H1 (cell line): ENCODE measurements around the gene ZFYVE21. TPM values are rescaled to one million over a fixed set of nuclear protein-coding genes. Genes with fewer than 3 reads are reported as not detected.

Experiments used
- CTCF ChIA-PET: fragments of 300-600 bp; sonication (Branson Sonifier 250); formaldehyde crosslinking; loops from one replicate; lab custom pipeline; 2021; ENCODE audit not compliant: partially characterized antibody; lab: Charles Lee
- POLR2A ChIA-PET: fragments of 300-600 bp; sonication (Branson Sonifier 250); formaldehyde crosslinking; loops from one replicate; lab custom pipeline; 2021; ENCODE audit warnings: inconsistent platforms; ENCODE audit not compliant: partially characterized antibody; lab: Charles Lee
- DNase-seq, 2 experiments: peaks; one replicate each; pipeline versions ENCODE4 v3.0.0 to v3.0.0-alpha.2; 2010 to 2022; ENCODE audit warnings: low spot score in 2 of 2, low read depth in 1 of 2, mixed read lengths in 1 of 2
- FAIRE-seq: peaks from 2 replicates; lab custom pipeline; 2011; peaks lifted over from hg19 to GRCh38; lab: Jason Lieb, UNC
- H2AFZ ChIP-seq: 2 replicates; pipeline ENCODE4 v1.8.1; 2012; ENCODE audit warnings: low read length, inconsistent platforms
- H2AK5ac ChIP-seq: 2 replicates; pipeline ENCODE4 v1.6.1; 2013; ENCODE audit warnings: low read depth, low read length
- H2BK120ac ChIP-seq: replicated peaks from 2 replicates; pipeline ENCODE3; 2013; ENCODE audit warnings: low read depth, low read length, inconsistent platforms
- H2BK12ac ChIP-seq: 2 replicates; pipeline ENCODE4 v1.6.1; 2013; ENCODE audit warnings: low read depth, low read length
- H2BK15ac ChIP-seq: 2 replicates; pipeline ENCODE4 v1.6.1; 2013; ENCODE audit warnings: low read length
- H2BK20ac ChIP-seq: 2 replicates; pipeline ENCODE4 v1.6.1; 2013; ENCODE audit warnings: low read length
- H2BK5ac ChIP-seq: 2 replicates; pipeline ENCODE4 v1.6.1; 2013; ENCODE audit warnings: low read depth, low read length
- H3K14ac ChIP-seq: 2 replicates; pipeline ENCODE4 v1.6.1; 2013; ENCODE audit warnings: inconsistent platforms; ENCODE audit not compliant: insufficient read length
- H3K18ac ChIP-seq: 2 replicates; pipeline ENCODE4 v1.6.1; 2013; ENCODE audit warnings: low read length; ENCODE audit errors: extremely low read depth
- H3K23ac ChIP-seq: 2 replicates; pipeline ENCODE4 v1.6.1; 2013; ENCODE audit warnings: inconsistent platforms; ENCODE audit not compliant: insufficient read length
- H3K23me2 ChIP-seq: 2 replicates; pipeline ENCODE4 v1.6.1; 2013; ENCODE audit warnings: low read depth, low read length
- H3K27ac ChIP-seq: 2 replicates; pipeline ENCODE4 v1.6.1; 2011; ENCODE audit warnings: low read depth, low read length, inconsistent platforms
- H3K27me3 ChIP-seq, 4 experiments: replicated peaks in 1 of 4; 1 replicate in 1 of 4; 2 replicates in 3 of 4; pipeline versions ENCODE4 v1.6.1 to v1.8.1; 2011 to 2013; ENCODE audit warnings: low read length in 3 of 4, mild to moderate bottlenecking in 3 of 4, inconsistent platforms in 2 of 4, mixed read lengths in 2 of 4, moderate library complexity in 1 of 4; ENCODE audit not compliant: control insufficient read depth in 3 of 4, insufficient read depth in 3 of 4; ENCODE audit errors: extremely low read depth in 1 of 4
- H3K36me3 ChIP-seq, 4 experiments: 2 replicates each; pipeline versions ENCODE4 v1.6.1 to v1.8.1; 2011 to 2013; ENCODE audit warnings: mild to moderate bottlenecking in 4 of 4, low read length in 3 of 4, moderate library complexity in 2 of 4, control low read depth in 1 of 4, inconsistent platforms in 1 of 4; ENCODE audit not compliant: insufficient read depth in 4 of 4, control insufficient read depth in 2 of 4
- H3K4ac ChIP-seq: replicated peaks from 2 replicates; pipeline ENCODE3; 2013; ENCODE audit warnings: low read length, low read depth, mixed read lengths, inconsistent platforms; ENCODE audit not compliant: insufficient read length
- H3K4me1 ChIP-seq, 4 experiments: replicated peaks in 1 of 4; 1 replicate in 1 of 4; 2 replicates in 3 of 4; pipeline versions ENCODE4 v1.6.1 to v1.8.1; 2011 to 2013; ENCODE audit warnings: low read length in 3 of 4, inconsistent platforms in 2 of 4, mixed read lengths in 1 of 4; ENCODE audit not compliant: insufficient read depth in 4 of 4, control insufficient read depth in 3 of 4
- H3K4me2 ChIP-seq, 2 experiments: 2 replicates each; pipeline versions ENCODE4 v1.6.1 to v1.8.1; 2011 to 2013; ENCODE audit warnings: low read depth in 2 of 2, low read length in 2 of 2, control low read depth in 1 of 2, inconsistent platforms in 1 of 2, mild to moderate bottlenecking in 1 of 2; ENCODE audit not compliant: insufficient read depth in 1 of 2
- H3K4me3 ChIP-seq, 4 experiments: fragments of 200-600, 300-600 bp in 1 of 4; sonication (generic), shearing (Covaris generic), sonication (Bioruptor Twin) in 1 of 4; 2 replicates each; pipeline versions ENCODE4 v1.5.1 to v1.8.1; 2011 to 2016; ENCODE audit warnings: low read length in 4 of 4, low read depth in 3 of 4, control low read depth in 2 of 4, inconsistent platforms in 2 of 4, mild to moderate bottlenecking in 2 of 4, mixed read lengths in 1 of 4, moderate library complexity in 1 of 4; ENCODE audit not compliant: insufficient read depth in 2 of 4; ENCODE audit errors: extremely low read depth in 1 of 4
- H3K56ac ChIP-seq: replicated peaks from 2 replicates; pipeline ENCODE3; 2013; ENCODE audit warnings: low read depth, mild to moderate bottlenecking, mixed read lengths, low read length, inconsistent platforms; ENCODE audit not compliant: insufficient read length
- H3K79me1 ChIP-seq: 2 replicates; pipeline ENCODE4 v1.6.1; 2013; ENCODE audit warnings: low read depth, low read length, control low read depth
- H3K79me2 ChIP-seq, 2 experiments: 2 replicates each; pipeline versions ENCODE4 v1.6.1 to v1.8.1; 2012 to 2013; ENCODE audit warnings: low read length in 2 of 2, mild to moderate bottlenecking in 2 of 2, inconsistent platforms in 1 of 2; ENCODE audit not compliant: insufficient read depth in 2 of 2, control insufficient read depth in 1 of 2
- H3K9ac ChIP-seq, 4 experiments: replicated peaks in 1 of 4; 1 replicate in 1 of 4; 2 replicates in 3 of 4; pipeline versions ENCODE4 v1.6.1 to v1.8.1; 2011 to 2013; ENCODE audit warnings: low read depth in 3 of 4, low read length in 3 of 4, control low read depth in 2 of 4, mild to moderate bottlenecking in 2 of 4, moderate library complexity in 2 of 4, inconsistent platforms in 1 of 4; ENCODE audit errors: extremely low read depth in 1 of 4
- H3K9me3 ChIP-seq, 2 experiments: 2 replicates each; pipeline versions ENCODE4 v1.6.1 to v1.8.1; 2012 to 2013; ENCODE audit warnings: mild to moderate bottlenecking in 2 of 2, moderate library complexity in 2 of 2, control low read depth in 1 of 2, inconsistent platforms in 1 of 2, low read depth in 1 of 2, low read length in 1 of 2, mixed read lengths in 1 of 2; ENCODE audit not compliant: insufficient read depth in 2 of 2
- H4K20me1 ChIP-seq, 2 experiments: replicated peaks in 1 of 2; 2 replicates each; pipeline versions ENCODE3 to v1.8.1; 2011 to 2013; ENCODE audit warnings: inconsistent platforms in 2 of 2, low read length in 2 of 2, mild to moderate bottlenecking in 1 of 2; ENCODE audit not compliant: insufficient read depth in 2 of 2, control insufficient read depth in 1 of 2
- H4K5ac ChIP-seq: 2 replicates; pipeline ENCODE4 v1.6.1; 2013; ENCODE audit warnings: low read length, low read depth, mixed read lengths, inconsistent platforms; ENCODE audit not compliant: insufficient read length
- H4K8ac ChIP-seq: 2 replicates; pipeline ENCODE4 v1.8.0; 2013; ENCODE audit warnings: mild to moderate bottlenecking, moderate library complexity, low read length, inconsistent platforms; ENCODE audit not compliant: insufficient read depth; ENCODE audit errors: extremely low read depth
- H4K91ac ChIP-seq: replicated peaks from 2 replicates; pipeline ENCODE3; 2013; ENCODE audit warnings: low read length, mixed read lengths, inconsistent platforms; ENCODE audit not compliant: insufficient read length
- CHD2 ChIP-seq: IDR thresholded peaks from 2 replicates; pipeline ENCODE4 v1.6.1; 2012; ENCODE audit warnings: low read length, improper control_type of control experiment
- HDAC2 ChIP-seq, 2 experiments: fragments of 300-600 bp in 1 of 2; sonication (generic) in 1 of 2; IDR thresholded peaks; 2 replicates each; pipeline ENCODE4 v1.6.1; 2011 to 2012; ENCODE audit warnings: low read depth in 2 of 2, low read length in 2 of 2, mild to moderate bottlenecking in 2 of 2, moderate library complexity in 2 of 2, borderline replicate concordance in 1 of 2, inconsistent platforms in 1 of 2
- KDM4A ChIP-seq: IDR thresholded peaks from one replicate; pipeline ENCODE4 v1.7.1; 2012; ENCODE audit warnings: low read depth, mild to moderate bottlenecking, moderate library complexity, low read length, inconsistent platforms; ENCODE audit not compliant: severe bottlenecking
- KDM5A ChIP-seq: fragments of 200-600 bp; IDR thresholded peaks from 2 replicates; pipeline ENCODE4 v1.7.1; 2012; ENCODE audit warnings: mild to moderate bottlenecking, low read length, inconsistent platforms, mixed read lengths
- PHF8 ChIP-seq: fragments of 200-600 bp; sonication (generic); conservative IDR thresholded peaks from 2 replicates; pipeline ENCODE4 v1.7.1; 2012; ENCODE audit warnings: low read depth, mild to moderate bottlenecking, inconsistent platforms, low read length, moderate library complexity
- RBBP5 ChIP-seq: IDR thresholded peaks from 2 replicates; pipeline ENCODE4 v1.7.1; 2012; ENCODE audit warnings: low read depth, mild to moderate bottlenecking, inconsistent platforms, low read length, moderate library complexity, borderline replicate concordance
- RXRA ChIP-seq: IDR thresholded peaks from 2 replicates; pipeline ENCODE4 v1.6.1; 2011; ENCODE audit warnings: low read depth, mild to moderate bottlenecking, low read length, moderate library complexity; ENCODE audit not compliant: insufficient read depth
- SIX5 ChIP-seq: IDR thresholded peaks from 2 replicates; pipeline ENCODE4 v1.6.1; 2011; ENCODE audit warnings: mild to moderate bottlenecking, low read depth, low read length
- SP2 ChIP-seq: IDR thresholded peaks from 2 replicates; pipeline ENCODE4 v1.6.1; 2012; ENCODE audit warnings: mild to moderate bottlenecking, low read length, inconsistent platforms
- ZNF274 ChIP-seq: IDR thresholded peaks from 2 replicates; pipeline ENCODE4 v1.7.0; 2012; ENCODE audit warnings: low read length, borderline replicate concordance; ENCODE audit errors: extremely low read depth
- WGBS, 2 experiments: shearing (Covaris generic) in 1 of 2; methylation state at CpG; one replicate each; pipeline versions ENCODE4 v1.1.6 to v1.1.7; 2013 to 2015; ENCODE audit warnings: low lambda C conversion rate in 2 of 2, mixed read lengths in 2 of 2, inconsistent platforms in 1 of 2, low coverage in 1 of 2, missing lambda C conversion rate in 1 of 2; ENCODE audit not compliant: insufficient replicate concordance in 2 of 2, insufficient coverage in 1 of 2, insufficient read length in 1 of 2; ENCODE audit errors: extremely low coverage in 1 of 2, missing lambda C conversion rate in 1 of 2; 5-methylcytosine and 5-hydroxymethylcytosine counted together
- polyA plus RNA-seq, 7 experiments: library from polyadenylated mRNA; depleted of rRNA in 3 of 7; stranded (reverse) in 5 of 7; unstranded in 2 of 7; fragments of >200 nt in 5 of 7; fragments of 200-250 nt in 2 of 7; gene quantifications; 1 replicate in 5 of 7; 2 replicates in 1 of 7; 4 replicates in 1 of 7; pipeline versions ENCODE4 v1.2.1 to v1.2.3, GENCODE V29; 2011 to 2013; ENCODE audit warnings: missing spikeins in 2 of 7, mixed read lengths in 2 of 7
- total RNA-seq: library from RNA; stranded (reverse); fragmentation: NEBNext Ultra II Directional; extraction: Animal tissue kit (Norgen Biotek cat#: 25700); gene quantifications from 2 replicates; pipeline ENCODE4 v1.2.1, GENCODE V29; 2021
- TF ChIP-seq, protein P1 (sequence below): IDR thresholded peaks from 2 replicates; pipeline ENCODE4 v1.6.1; 2012; ENCODE audit warnings: inconsistent platforms

The ZFYVE21 gene
- total and polyA plus RNA-seq, 2 of the 8 experiments (the other 6 are each of a cell fraction or from before 2014, with no cell fraction given), result 53.4 to 127 TPM

DNA sequence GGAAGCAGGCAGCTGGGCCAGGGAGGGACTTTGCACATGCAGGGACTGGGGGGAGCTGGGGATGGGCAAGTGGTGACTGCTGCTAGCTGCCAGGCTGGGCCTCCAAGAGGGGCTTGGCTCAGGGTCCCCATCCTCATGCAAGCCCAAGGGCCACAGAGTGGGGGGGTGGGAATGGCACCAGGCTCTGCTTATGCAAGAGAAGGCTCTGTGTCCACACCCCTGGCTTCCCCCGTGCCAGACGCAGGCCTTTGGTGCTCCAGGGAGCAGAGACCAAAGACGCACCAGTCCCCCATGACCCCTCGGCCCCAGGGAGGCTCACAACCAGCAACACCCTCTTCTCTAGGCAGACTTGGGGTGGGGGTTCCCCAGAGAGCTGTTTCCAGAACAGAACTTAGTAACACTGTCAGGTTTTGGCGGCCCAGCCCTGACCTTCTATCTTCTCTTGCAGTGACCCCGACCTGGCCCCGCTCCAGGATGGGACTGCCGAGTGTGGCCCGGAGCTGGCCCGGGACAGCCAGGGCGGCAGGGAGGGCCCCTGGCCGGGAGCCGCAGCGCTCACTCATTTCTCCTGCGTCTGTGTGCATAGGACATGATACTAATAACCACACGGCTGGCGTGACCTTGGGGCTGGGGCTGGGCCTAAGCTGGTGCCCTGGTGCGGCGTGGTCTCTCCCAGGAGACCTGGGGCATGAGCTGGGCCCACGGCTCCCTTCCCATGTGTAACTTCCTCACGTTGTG is 14.7 kb upstream of the ZFYVE21 start:
- H2AK5ac ChIP-seq, result no peak overlapping the region
- CTCF ChIA-PET, result interaction anchor here (0.9 to 2.8 kb wide), 5 partner anchors 12 to 585 kb away, joined by 3 to 8 read pairs (median 4); no protein-coding TSS in a partner anchor
- no peaks in the 10 kb centered on the region for H3K9me3 ChIP-seq
- H3K14ac ChIP-seq, result no peak overlapping the region
- H3K56ac ChIP-seq, result no peak overlapping the region
- H3K9ac ChIP-seq, result no peak overlapping the region
- no peak overlapping the region for H2BK12ac ChIP-seq
- H4K91ac ChIP-seq, result no peak overlapping the region
- H2BK5ac ChIP-seq, result no peak overlapping the region
- H2BK120ac ChIP-seq, result no peak overlapping the region
- no peaks in the 10 kb centered on the region for H3K79me2 ChIP-seq
- peaks cover 6% of the 10 kb centered on the region; the same call in 1 of the 2 replicates for H3K79me1 ChIP-seq
- FAIRE-seq (no peak), DNase-seq (no peak)
- POLR2A ChIA-PET, result interaction anchor here (0.7 to 6.6 kb wide), 8 partner anchors 7 to 500 kb away, joined by 3 to 74 read pairs (median 4); partner anchors contain the start of genes XRCC3 and ZFYVE21
- no peak overlapping the region for H3K27ac ChIP-seq
- H3K4ac ChIP-seq, result no peak overlapping the region
- no peak overlapping the region for H4K8ac ChIP-seq
- 91% methylated on average over 19 of the region's 21 CpGs; no CpG with 5 or more reads in 1 of the 2 experiments for WGBS, 2 experiments
- peaks cover 0 to 2% (median 0%) of the 10 kb centered on the region in 4 experiments; a peak in 2 of 7 replicates for H3K4me1 ChIP-seq
- H2BK15ac ChIP-seq, result no peak overlapping the region
- H2AFZ ChIP-seq, result no peak overlapping the region
- H3K36me3 ChIP-seq, result peaks cover 2 to 39% (median 14%) of the 10 kb centered on the region in 4 experiments; a peak in 6 of 8 replicates
- no peak overlapping the region for H3K18ac ChIP-seq
- H4K20me1 ChIP-seq, result peaks cover 10 to 32% of the 10 kb centered on the region in 2 experiments
- no peaks in the 10 kb centered on the region for H3K27me3 ChIP-seq
- no peak overlapping the region for H3K23ac ChIP-seq
- no peak overlapping the region for H2BK20ac ChIP-seq
- no peak overlapping the region for H3K4me2 ChIP-seq
- no peak overlapping the region for H4K5ac ChIP-seq
- no peaks in the 10 kb centered on the region for H3K23me2 ChIP-seq
- H3K4me3 ChIP-seq, result no peak overlapping the region
- TF ChIP-seq, protein P1, sequence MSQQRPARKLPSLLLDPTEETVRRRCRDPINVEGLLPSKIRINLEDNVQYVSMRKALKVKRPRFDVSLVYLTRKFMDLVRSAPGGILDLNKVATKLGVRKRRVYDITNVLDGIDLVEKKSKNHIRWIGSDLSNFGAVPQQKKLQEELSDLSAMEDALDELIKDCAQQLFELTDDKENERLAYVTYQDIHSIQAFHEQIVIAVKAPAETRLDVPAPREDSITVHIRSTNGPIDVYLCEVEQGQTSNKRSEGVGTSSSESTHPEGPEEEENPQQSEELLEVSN, result no peak
- TF ChIP-seq HDAC2 (IDR thresholded peaks at IDR 0.05; ENCODE audit: borderline replicate concordance in 1 of 2, low read depth in 2 of 2, low read length in 2 of 2) (no peak), KDM5A (no peak), KDM4A (no peak), SP2 (no peak), ZNF274 (no peak), PHF8 (no peak), CHD2 (no peak), RBBP5 (no peak), SIX5 (no peak), RXRA (no peak)
